Activated CD4-positive, alpha-beta memory T cell treated with anti-CD3 and anti-CD28 coated beads for 36 hours (primary cell): Measurements from ENCODE around the gene ARHGEF17. TPM values are rescaled to one million over a fixed set of nuclear protein-coding genes. Genes with fewer than 3 reads are reported as not detected.
A peak's percentile ranks its signal among the peaks of the same experiment; 100 is the strongest.

Experiments
- CTCF ChIA-PET: fragments of 350-600 bp; sonication (Branson Sonifier 250); formaldehyde crosslinking; loops from one replicate; lab custom pipeline; 2021; ENCODE audit warnings: antibody characterized with exemption, inconsistent platforms; lab: Charles Lee
- POLR2A ChIA-PET: fragments of 350-600 bp; sonication (Branson Sonifier 250); formaldehyde crosslinking; loops from one replicate; lab custom pipeline; 2021; ENCODE audit warnings: antibody characterized with exemption; lab: Charles Lee
- DNase-seq: peaks from one replicate; pipeline ENCODE4 v3.0.0-alpha.2; 2020
- H3K27ac Mint-ChIP-seq: one replicate; pipeline ENCODE4 v1.8.0; 2021; ENCODE audit warnings: mixed read lengths
- H3K27me3 Mint-ChIP-seq: one replicate; pipeline ENCODE4 v1.8.0; 2021; ENCODE audit warnings: mixed read lengths
- H3K36me3 Mint-ChIP-seq: one replicate; pipeline ENCODE4 v1.8.0; 2021; ENCODE audit warnings: mixed read lengths
- H3K4me1 Mint-ChIP-seq: one replicate; pipeline ENCODE4 v1.8.0; 2021; ENCODE audit warnings: low read depth, mixed read lengths
- H3K4me3 Mint-ChIP-seq: one replicate; pipeline ENCODE4 v1.8.0; 2021; ENCODE audit warnings: mild to moderate bottlenecking, mixed read lengths
- H3K9me3 Mint-ChIP-seq: one replicate; pipeline ENCODE4 v1.8.0; 2021; ENCODE audit warnings: mixed read lengths
- intact Hi-C: fragments of 100-400 bp; cut with micrococcal nuclease; formaldehyde crosslinking; loops from one replicate; pipeline ENCODE4 v1.15.1; 2023
- total RNA-seq, 2 experiments: library from RNA; stranded (reverse); gene quantifications; one replicate each; pipeline ENCODE4 v1.2.3, GENCODE V29; 2021

The ARHGEF17 gene
- total RNA-seq, 2 experiments from 2014 or later: 0.07 TPM; not detected in 1

DNA sequence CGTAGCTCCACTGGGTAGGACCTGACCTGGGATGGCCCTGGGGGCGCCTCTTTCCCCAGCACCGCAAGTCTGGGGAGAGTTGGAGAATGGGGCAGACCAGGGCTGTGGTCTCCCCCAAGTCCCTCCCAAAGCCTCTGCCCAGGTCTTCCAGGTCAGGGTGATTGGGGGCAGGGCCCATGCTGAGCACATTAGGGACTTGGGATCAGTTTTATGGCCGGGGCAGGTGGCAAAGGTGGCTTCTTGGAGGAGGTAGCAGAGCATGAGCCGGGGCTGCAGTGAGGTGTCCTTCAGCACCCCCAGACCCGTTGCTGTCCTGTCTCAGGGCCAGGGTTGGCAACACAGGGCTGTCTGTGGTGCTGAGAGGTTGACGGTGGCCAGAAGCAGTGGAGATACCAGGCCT, 74.1 kb downstream of the ARHGEF17 start:
- intact Hi-C loops: no loop called here
- Mint-ChIP-seq H3K4me3 (no peak overlapping the region), H3K27me3 (no peaks in the 10 kb centered on the region), H3K36me3 (peaks cover 1% of the 10 kb centered on the region), H3K27ac (no peak overlapping the region), H3K4me1 (peaks cover 72% of the 10 kb centered on the region), H3K9me3 (no peaks in the 10 kb centered on the region)
- DNase-seq: no peak
- CTCF ChIA-PET: interaction anchor here (1.2 kb wide), 1 partner anchor 11 kb away, joined by 3 read pairs; no protein-coding TSS in a partner anchor
- POLR2A ChIA-PET: no interaction called here

GRCh38 chr11:73382747-73383146, 74.7 kb downstream of the ARHGEF17 start:
- ChIA-PET POLR2A (no interaction called here), CTCF (interaction anchor here (0.9 to 3.8 kb wide), 2 partner anchors 32 to 279 kb away, joined by 3 to 29 read pairs; no protein-coding TSS in a partner anchor)
- Mint-ChIP-seq H3K9me3 (no peaks in the 10 kb centered on the region), H3K27me3 (no peaks in the 10 kb centered on the region), H3K4me1 (peaks cover 71% of the 10 kb centered on the region), H3K27ac (no peak overlapping the region), H3K4me3 (no peak overlapping the region), H3K36me3 (no peaks in the 10 kb centered on the region)
- DNase-seq: no peak
- intact Hi-C loops: no loop called here

GRCh38 chr11:73383249-73384124, 75.4 kb downstream of the ARHGEF17 start:
- Mint-ChIP-seq H3K27me3 (no peaks in the 10 kb centered on the region), H3K36me3 (no peaks in the 10 kb centered on the region), H3K4me1 (peaks cover 68% of the 10 kb centered on the region), H3K27ac (no peak overlapping the region), H3K9me3 (no peaks in the 10 kb centered on the region), H3K4me3 (no peak overlapping the region)
- intact Hi-C loops: no loop called here
- ChIA-PET CTCF (interaction anchor here (0.9 to 3.8 kb wide), 2 partner anchors 33 to 278 kb away, joined by 3 to 29 read pairs; no protein-coding TSS in a partner anchor), POLR2A (no interaction called here)
- DNase-seq: no peak

GRCh38 chr11:73384125-73384441, 76.0 kb downstream of the ARHGEF17 start:
- H3K4me1 Mint-ChIP-seq: peaks cover 64% of the 10 kb centered on the region
- no peaks in the 10 kb centered on the region for H3K27me3 Mint-ChIP-seq
- H3K27ac Mint-ChIP-seq: no peak overlapping the region
- POLR2A ChIA-PET: no interaction called here
- H3K4me3 Mint-ChIP-seq: no peak overlapping the region
- intact Hi-C loops: no loop called here
- H3K36me3 Mint-ChIP-seq: no peaks in the 10 kb centered on the region
- DNase-seq: no peak
- H3K9me3 Mint-ChIP-seq: no peaks in the 10 kb centered on the region
- CTCF ChIA-PET: interaction anchor here (1.5 to 3.8 kb wide), 2 partner anchors 33 to 77 kb away, joined by 6 to 29 read pairs; no protein-coding TSS in a partner anchor

DNA sequence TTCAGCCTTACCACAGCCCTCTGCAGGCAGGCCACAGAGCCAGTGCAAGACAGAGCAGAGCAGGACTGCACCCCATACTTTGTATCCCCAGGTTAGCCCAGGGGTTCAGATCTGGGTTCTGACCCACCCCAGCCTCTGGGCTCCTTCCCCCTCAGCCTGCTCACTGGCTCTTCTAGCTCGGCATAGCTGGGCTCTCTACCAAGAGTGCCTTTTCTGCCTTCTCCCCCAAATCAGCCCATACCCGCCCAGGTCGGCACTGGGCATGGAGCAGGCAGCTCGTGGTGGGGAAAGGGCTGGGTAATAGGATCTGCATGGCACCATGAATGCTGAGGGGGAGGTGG, 76.4 kb downstream of the ARHGEF17 start:
- no peak for DNase-seq
- Mint-ChIP-seq H3K4me3 (no peak overlapping the region), H3K9me3 (no peaks in the 10 kb centered on the region), H3K4me1 (peaks cover 61% of the 10 kb centered on the region), H3K27me3 (no peaks in the 10 kb centered on the region), H3K27ac (no peak overlapping the region), H3K36me3 (no peaks in the 10 kb centered on the region)
- POLR2A ChIA-PET: no interaction called here
- intact Hi-C loops: no loop called here
- CTCF ChIA-PET: interaction anchor here (1.0 to 3.8 kb wide), 3 partner anchors 34 to 77 kb away, joined by 3 to 29 read pairs (median 6); no protein-coding TSS in a partner anchor

DNA sequence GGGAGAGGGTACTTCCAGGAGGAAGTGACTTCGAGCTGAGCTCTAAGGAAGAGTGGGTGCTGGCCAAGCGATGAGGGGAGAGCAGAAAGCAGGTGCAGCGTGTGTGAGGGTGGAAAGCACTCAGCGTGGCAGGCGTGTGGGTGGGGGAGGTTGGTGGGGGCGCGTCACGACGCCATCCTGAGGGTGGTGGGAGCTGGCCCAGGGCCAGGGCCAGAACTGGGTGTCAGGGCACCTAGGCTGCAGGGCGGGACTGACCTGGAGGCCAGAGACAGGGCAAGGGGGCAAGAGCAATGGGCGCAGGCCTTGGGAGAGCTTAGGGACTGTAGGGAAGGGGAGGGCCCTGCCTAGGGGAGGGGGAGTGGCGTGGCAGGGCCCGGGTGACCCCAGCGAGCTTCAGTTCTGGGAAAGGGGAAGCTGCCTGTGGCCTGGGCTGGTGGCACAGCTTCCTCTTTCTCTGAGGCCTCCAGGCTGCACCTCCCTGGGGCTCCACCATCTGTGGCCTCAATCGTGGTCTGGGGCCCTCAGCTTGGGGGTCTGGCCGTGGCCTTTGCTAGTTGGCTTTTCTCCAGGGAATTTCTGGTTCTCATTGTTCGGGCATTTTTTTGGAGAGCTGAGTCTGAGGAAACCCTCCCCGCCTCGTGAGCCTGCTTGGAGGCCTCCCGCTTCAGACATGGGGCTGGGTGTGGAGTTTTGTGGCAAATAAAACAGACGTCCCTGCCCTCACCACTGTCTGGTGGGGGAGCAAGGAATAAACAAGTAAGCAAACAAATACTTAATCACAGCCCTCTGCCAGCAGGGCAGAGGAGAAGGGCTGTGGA, 77.0 kb downstream of the ARHGEF17 start:
- Mint-ChIP-seq H3K36me3 (no peaks in the 10 kb centered on the region), H3K27me3 (no peaks in the 10 kb centered on the region), H3K9me3 (no peaks in the 10 kb centered on the region), H3K4me1 (peaks cover 56% of the 10 kb centered on the region), H3K4me3 (no peak overlapping the region), H3K27ac (peak overlapping the region; percentile 18)
- intact Hi-C loops: no loop called here
- POLR2A ChIA-PET: interaction anchor here (0.6 kb wide), 1 partner anchor 34 kb away, joined by 4 read pairs; no protein-coding TSS in a partner anchor
- DNase-seq: peak; percentile 27
- CTCF ChIA-PET: interaction anchor here (1.0 to 3.8 kb wide), 4 partner anchors 34 to 90 kb away, joined by 3 to 29 read pairs (median 4); no protein-coding TSS in a partner anchor

- intact Hi-C loops: no loop called here
- no peak for DNase-seq
- CTCF ChIA-PET: interaction anchor here (1.0 to 3.8 kb wide), 2 partner anchors 35 to 91 kb away, joined by 3 to 29 read pairs; no protein-coding TSS in a partner anchor
- Mint-ChIP-seq H3K4me1 (peaks cover 54% of the 10 kb centered on the region), H3K36me3 (no peaks in the 10 kb centered on the region), H3K27me3 (no peaks in the 10 kb centered on the region), H3K4me3 (no peak overlapping the region), H3K27ac (no peak overlapping the region), H3K9me3 (no peaks in the 10 kb centered on the region)
- POLR2A ChIA-PET: no interaction called here
Measured at GRCh38 chr11:73386016-73386415, 77.9 kb downstream of the ARHGEF17 start.

DNA sequence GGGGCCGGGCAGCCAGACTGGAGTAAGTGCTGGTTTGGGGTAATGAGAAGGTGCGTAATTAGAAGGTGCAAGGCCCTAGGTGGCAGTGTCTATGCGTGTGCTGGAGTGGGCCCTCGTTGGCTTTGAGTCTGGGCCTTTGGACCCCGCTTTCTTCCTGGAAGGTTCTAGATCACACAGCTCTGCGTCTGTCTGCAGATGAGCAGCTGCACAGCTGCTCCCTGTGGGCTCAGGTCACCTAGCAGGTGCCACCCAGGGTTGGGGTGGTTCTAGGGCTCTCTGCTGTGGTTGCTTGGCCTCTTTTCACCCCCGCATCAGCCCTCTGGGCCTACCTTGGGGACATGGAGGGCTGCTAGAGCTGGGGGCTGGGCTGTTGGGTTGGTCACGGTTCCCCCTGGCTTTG, 78.5 kb downstream of the ARHGEF17 start:
- H3K27ac Mint-ChIP-seq: no peak overlapping the region
- POLR2A ChIA-PET: no interaction called here
- H3K4me1 Mint-ChIP-seq: peaks cover 51% of the 10 kb centered on the region
- no peaks in the 10 kb centered on the region for H3K36me3 Mint-ChIP-seq
- no peaks in the 10 kb centered on the region for H3K9me3 Mint-ChIP-seq
- DNase-seq: no peak
- no peaks in the 10 kb centered on the region for H3K27me3 Mint-ChIP-seq
- H3K4me3 Mint-ChIP-seq: no peak overlapping the region
- intact Hi-C loops: no loop called here
- CTCF ChIA-PET: no interaction called here

DNA sequence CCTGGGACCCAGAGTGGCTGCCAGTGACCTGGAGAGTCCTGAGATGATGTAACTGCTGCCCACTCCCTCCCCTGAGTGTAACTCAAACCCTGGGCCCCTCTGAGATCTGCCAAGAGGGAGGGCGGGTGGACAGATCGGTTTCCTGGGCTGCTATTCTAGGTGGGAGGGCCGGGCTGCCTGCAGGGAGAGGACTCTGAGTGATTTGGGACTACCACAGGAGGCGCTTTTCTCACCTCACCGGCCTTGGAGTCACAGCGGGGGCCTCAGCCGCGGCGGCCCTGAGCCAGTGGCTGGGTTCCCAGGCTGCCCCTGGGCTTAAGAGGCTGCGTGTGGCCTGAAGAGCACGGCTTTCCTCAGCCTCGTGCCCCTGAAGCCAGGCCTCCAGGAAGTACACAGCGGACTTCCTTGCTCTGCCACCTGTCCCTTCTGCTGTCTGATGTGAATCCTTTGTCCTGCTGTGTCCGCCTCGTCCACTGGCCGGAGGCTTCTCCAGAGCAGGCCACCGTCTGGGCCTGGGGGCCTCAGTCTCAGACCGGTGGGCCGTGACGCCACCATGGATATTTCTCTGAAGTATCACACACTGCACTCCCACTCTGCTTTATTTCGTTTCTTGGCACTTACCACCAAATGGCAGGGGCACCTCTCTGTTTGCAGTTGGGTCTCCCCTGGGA, 79.7 kb downstream of the ARHGEF17 start:
- intact Hi-C loops: no loop called here
- no peak overlapping the region for H3K4me3 Mint-ChIP-seq
- CTCF ChIA-PET: interaction anchor here (0.9 to 1.1 kb wide), 2 partner anchors 37 to 80 kb away, joined by 3 to 5 read pairs; no protein-coding TSS in a partner anchor
- H3K27ac Mint-ChIP-seq: peak overlapping the region; percentile 18
- peaks cover 44% of the 10 kb centered on the region for H3K4me1 Mint-ChIP-seq
- POLR2A ChIA-PET: no interaction called here
- no peaks in the 10 kb centered on the region for H3K27me3 Mint-ChIP-seq
- DNase-seq: no peak
- H3K36me3 Mint-ChIP-seq: no peaks in the 10 kb centered on the region
- no peaks in the 10 kb centered on the region for H3K9me3 Mint-ChIP-seq

GRCh38 chr11:73388265-73389133, 80.4 kb downstream of the ARHGEF17 start:
- intact Hi-C loops: no loop called here
- no peaks in the 10 kb centered on the region for H3K27me3 Mint-ChIP-seq
- H3K36me3 Mint-ChIP-seq: no peaks in the 10 kb centered on the region
- no peak for DNase-seq
- peak overlapping the region; percentile 18 for H3K27ac Mint-ChIP-seq
- H3K9me3 Mint-ChIP-seq: no peaks in the 10 kb centered on the region
- CTCF ChIA-PET: interaction anchor here (0.9 to 1.1 kb wide), 2 partner anchors 37 to 81 kb away, joined by 3 to 5 read pairs; no protein-coding TSS in a partner anchor
- no peak overlapping the region for H3K4me3 Mint-ChIP-seq
- H3K4me1 Mint-ChIP-seq: peaks cover 40% of the 10 kb centered on the region
- POLR2A ChIA-PET: no interaction called here

DNA sequence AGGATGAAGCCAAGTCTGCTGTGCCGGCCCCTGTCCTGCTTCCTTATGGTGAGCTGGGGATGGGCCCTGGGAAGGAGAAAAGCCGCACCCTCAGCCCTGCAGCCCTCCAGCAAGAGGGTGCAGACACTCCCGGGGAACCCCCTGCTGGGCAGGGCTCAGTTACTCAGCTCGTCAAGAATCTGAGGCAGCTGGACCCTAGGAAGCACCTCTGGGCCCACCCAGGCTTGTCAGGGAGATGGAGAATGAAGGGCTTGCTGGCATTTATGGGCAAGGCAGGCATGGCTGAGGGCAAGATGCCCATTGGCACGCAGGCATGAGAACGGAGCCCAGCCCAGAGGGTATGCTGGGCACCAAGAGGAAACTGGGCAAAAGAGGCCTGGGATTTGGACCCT, 81.1 kb downstream of the ARHGEF17 start:
- intact Hi-C loops: no loop called here
- Mint-ChIP-seq H3K27me3 (no peaks in the 10 kb centered on the region), H3K27ac (no peak overlapping the region), H3K4me3 (no peak overlapping the region), H3K9me3 (no peaks in the 10 kb centered on the region), H3K4me1 (peaks cover 34% of the 10 kb centered on the region), H3K36me3 (no peaks in the 10 kb centered on the region)
- no peak for DNase-seq
- CTCF ChIA-PET: interaction anchor here (0.6 to 1.5 kb wide), 2 partner anchors 38 to 233 kb away, joined by 3 to 5 read pairs; no protein-coding TSS in a partner anchor
- POLR2A ChIA-PET: no interaction called here
